Adrenal gland (tissue), 12 donors: Measurements from ENCODE around the gene FAM50B. TPM values are rescaled to one million over a fixed set of nuclear protein-coding genes. Genes with fewer than 3 reads are reported as not detected.
A peak's percentile ranks its signal among the peaks of the same experiment; 100 is the strongest.

ENCODE experiments used
- DNase-seq, 7 donors: peaks; one replicate each; pipeline ENCODE4 v3.0.0-alpha.2; 2019 to 2020
- H3K27ac ChIP-seq, 5 donors: fragments of 200-600 bp; sonication (generic) in 4 of 5; 1 replicate in 3 of 5; 2 replicates in 2 of 5; pipeline versions ENCODE4 v1.5.1 to v1.8.0; 2016 to 2020; ENCODE audit warnings: mild to moderate bottlenecking in 1 of 5
- H3K27me3 ChIP-seq: fragments of 200-600 bp; 2 replicates; pipeline ENCODE4 v1.8.0; 2021
- H3K36me3 ChIP-seq, 2 donors: fragments of 200-600 bp; replicated peaks in 1 of 2; 1 replicate in 1 of 2; 2 replicates in 1 of 2; pipeline versions ENCODE4 v1.5.1 to v1.8.0; 2018 to 2022
- H3K4me1 ChIP-seq, 2 donors: fragments of 200-600 bp; replicated peaks in 1 of 2; 1 replicate in 1 of 2; 2 replicates in 1 of 2; pipeline versions ENCODE4 v1.5.1 to v1.8.0; 2018 to 2021
- H3K4me3 ChIP-seq, 4 donors: fragments of 200-600 bp; sonication (generic) in 3 of 4; one replicate each; pipeline ENCODE4 v1.5.1; 2016 to 2018
- H3K9me3 ChIP-seq, 3 donors: fragments of 200-600 bp; sonication (generic) in 1 of 3; replicated peaks in 1 of 3; 1 replicate in 2 of 3; 2 replicates in 1 of 3; pipeline versions ENCODE4 v1.5.1 to v1.8.0; 2016 to 2021
- CTCF ChIP-seq, 6 experiments: fragments of 450-650 bp in 4 of 6; fragments of 200-600 bp in 2 of 6; sonication (generic) in 1 of 6; IDR thresholded peaks; 1 replicate in 5 of 6; 2 replicates in 1 of 6; pipeline versions ENCODE4 v1.5.1 to v1.8.0; 2016 to 2021; ENCODE audit warnings: antibody characterized with exemption in 6 of 6, mild to moderate bottlenecking in 2 of 6, moderate library complexity in 1 of 6
- POLR2A ChIP-seq, 2 donors: fragments of 450-650 bp; IDR thresholded peaks; one replicate each; pipeline ENCODE4 v1.6.1; 2017; ENCODE audit warnings: antibody characterized with exemption in 2 of 2, mild to moderate bottlenecking in 2 of 2, moderate library complexity in 1 of 2
- WGBS, 4 donors: extraction: QIAGEN DNeasy Blood & Tissue Kit in 2 of 4; methylation state at CpG; one replicate each; pipeline versions ENCODE4 v1.1.5 to v1.1.7; 2013 to 2017; 5-methylcytosine and 5-hydroxymethylcytosine counted together
- intact Hi-C, 2 donors: fragments of 100-400 bp; cut with DNase I; formaldehyde crosslinking; loops; one replicate each; pipeline versions ENCODE4 v1.14.1 to v1.15.0; 2022 to 2023
- polyA plus RNA-seq, 3 donors: library from polyadenylated mRNA; stranded (reverse); fragments of 200-250 nt in 2 of 3; fragments of 350-450 nt in 1 of 3; fragmentation: Illumina TruSeq in 1 of 3; extraction: RNeasy Lipid Tissue Mini Kit (QIAGEN cat#74804) in 1 of 3; gene quantifications; one replicate each; pipeline ENCODE4 v1.2.3, GENCODE V29; 2013 to 2014
- total RNA-seq, 9 donors: library from RNA; depleted of rRNA in 4 of 9; stranded (reverse); fragments of >200 nt in 4 of 9; fragments of 120-200 nt in 1 of 9; fragmentation: NEBNext Ultra II Directional in 1 of 9; extraction: Animal tissue kit (Norgen Biotek cat#: 25700) in 1 of 9; gene quantifications; one replicate each; pipeline versions ENCODE4 v1.1.0 to v1.2.4, GENCODE V29; 2013 to 2023
- donor health status: healthy with polysubstance abuse.
- donor health status: Bipolar disorder and iron deficiency.
- donor health status: DM: yes; HTN: yes; CAD: no.
- donor health status: DM: no; HTN: no; CAD: no.
- donor health status: DM: no; HTN: no; CAD: no.
- donor health status: DM: yes; HTN: yes; CAD: no.

Gene FAM50B
- total and polyA plus RNA-seq, 12 donors: 5.9 to 119 (median 14.2) TPM

- no peak for TF ChIP-seq CTCF (IDR thresholded peaks at IDR 0.05)
- TF ChIP-seq POLR2A (IDR thresholded peaks at IDR 0.05): no peak
- H3K27me3 ChIP-seq: no peaks in the 10 kb centered on the region
- DNase-seq: peak in 1 of 7 donors; percentile 35
- intact Hi-C loops: no loop called here
- WGBS, 4 donors: 49 to 62% (median 55%) methylated on average over 6 of the region's 6 CpGs
- H3K4me1 ChIP-seq: no peaks in the 10 kb centered on the region
- no peaks in the 10 kb centered on the region for H3K36me3 ChIP-seq
- H3K4me3 ChIP-seq: no peak overlapping the region
- H3K27ac ChIP-seq: no peak overlapping the region
- H3K9me3 ChIP-seq: no peaks in the 10 kb centered on the region
Measured at GRCh38 chr6:3884007-3884745, 35.0 kb downstream of the FAM50B start.

GRCh38 chr6:3885262-3886036, 36.3 kb downstream of the FAM50B start:
- intact Hi-C loops: loop anchor here in 1 of 2 donors (5.0 kb wide), 1 partner anchor 143 kb away; no protein-coding TSS in a partner anchor
- H3K4me3 ChIP-seq: no peak overlapping the region
- no peaks in the 10 kb centered on the region for H3K36me3 ChIP-seq
- H3K27ac ChIP-seq: no peak overlapping the region
- peak in 1 of 7 donors; percentile 23 for DNase-seq
- WGBS, 4 donors: 84 to 92% (median 88%) methylated on average over 9 of the region's 9 CpGs
- H3K27me3 ChIP-seq: no peaks in the 10 kb centered on the region
- H3K4me1 ChIP-seq: no peaks in the 10 kb centered on the region
- TF ChIP-seq POLR2A (IDR thresholded peaks at IDR 0.05) (no peak), CTCF (IDR thresholded peaks at IDR 0.05) (no peak)
- no peaks in the 10 kb centered on the region for H3K9me3 ChIP-seq

- no peaks in the 10 kb centered on the region for H3K4me1 ChIP-seq
- intact Hi-C loops: loop anchor here in 1 of 2 donors (5.0 kb wide), 1 partner anchor 145 kb away; no protein-coding TSS in a partner anchor
- no peak overlapping the region for H3K27ac ChIP-seq
- H3K36me3 ChIP-seq: no peaks in the 10 kb centered on the region
- no peak overlapping the region for H3K4me3 ChIP-seq
- 59 to 73% (median 63%) methylated on average over 9 of the region's 9 CpGs for WGBS, 4 donors
- TF ChIP-seq CTCF (IDR thresholded peaks at IDR 0.05) (peak; percentile 20 to 65 (median 52)), POLR2A (IDR thresholded peaks at IDR 0.05) (no peak)
- H3K9me3 ChIP-seq: no peaks in the 10 kb centered on the region
- DNase-seq: peak in 3 of 7 donors; percentile 24 to 55 (median 37)
- no peaks in the 10 kb centered on the region for H3K27me3 ChIP-seq
Measured at GRCh38 chr6:3887150-3887700, 38.1 kb downstream of the FAM50B start.
